RWPE2 (cell line): ENCODE results near the gene MDM4.
A peak's percentile ranks its signal among the peaks of the same experiment; 100 is the strongest.

Experiments
- ATAC-seq: fragments of 200-7000 bp; cut with Tn5 transposase; 3 replicates; pipeline ENCODE4 v1.9.1; 2021; ENCODE audit warnings: low read depth
- DNase-seq: peaks from one replicate; pipeline ENCODE4 v3.0.0-alpha.2; 2020; ENCODE audit warnings: low spot score
- H3K27ac ChIP-seq: fragments of 450-650 bp; 2 replicates; pipeline ENCODE4 v1.5.1; 2017; ENCODE audit warnings: mild to moderate bottlenecking; ENCODE audit not compliant: poor library complexity, severe bottlenecking
- H3K27me3 ChIP-seq: fragments of 250-450 bp; sonication (Bioruptor Pico); 2 replicates; pipeline ENCODE4 v1.5.1; 2021; ENCODE audit warnings: mild to moderate bottlenecking, moderate library complexity; ENCODE audit not compliant: insufficient read depth, poor library complexity, severe bottlenecking
- H3K36me3 ChIP-seq: fragments of 250-450 bp; sonication (Bioruptor Pico); 2 replicates; pipeline ENCODE4 v1.5.1; 2020; ENCODE audit warnings: low read depth, mild to moderate bottlenecking, moderate library complexity
- H3K4me1 ChIP-seq: fragments of 250-450 bp; sonication (Bioruptor Pico); 2 replicates; pipeline ENCODE4 v1.5.1; 2021; ENCODE audit warnings: mild to moderate bottlenecking, moderate library complexity; ENCODE audit not compliant: insufficient read depth, poor library complexity, severe bottlenecking
- H3K4me3 ChIP-seq: fragments of 250-450 bp; sonication (Bioruptor Pico); 2 replicates; pipeline ENCODE4 v1.5.1; 2021; ENCODE audit warnings: mild to moderate bottlenecking, moderate library complexity; ENCODE audit not compliant: severe bottlenecking
- H3K9me3 ChIP-seq: fragments of 250-450 bp; sonication (Bioruptor Pico); 2 replicates; pipeline ENCODE4 v1.5.1; 2021; ENCODE audit warnings: mild to moderate bottlenecking, moderate library complexity; ENCODE audit not compliant: severe bottlenecking
- TF ChIP-seq, protein P1 (sequence below): fragments of 450-650 bp; IDR thresholded peaks from one replicate; pipeline ENCODE4 v1.5.1; 2017; ENCODE audit warnings: mild to moderate bottlenecking, moderate library complexity; ENCODE audit not compliant: poor library complexity, severe bottlenecking

Gene MDM4

GRCh38 chr1:204502241-204502640 is 14.0 kb upstream of the MDM4 start:
- TF ChIP-seq, protein P1, sequence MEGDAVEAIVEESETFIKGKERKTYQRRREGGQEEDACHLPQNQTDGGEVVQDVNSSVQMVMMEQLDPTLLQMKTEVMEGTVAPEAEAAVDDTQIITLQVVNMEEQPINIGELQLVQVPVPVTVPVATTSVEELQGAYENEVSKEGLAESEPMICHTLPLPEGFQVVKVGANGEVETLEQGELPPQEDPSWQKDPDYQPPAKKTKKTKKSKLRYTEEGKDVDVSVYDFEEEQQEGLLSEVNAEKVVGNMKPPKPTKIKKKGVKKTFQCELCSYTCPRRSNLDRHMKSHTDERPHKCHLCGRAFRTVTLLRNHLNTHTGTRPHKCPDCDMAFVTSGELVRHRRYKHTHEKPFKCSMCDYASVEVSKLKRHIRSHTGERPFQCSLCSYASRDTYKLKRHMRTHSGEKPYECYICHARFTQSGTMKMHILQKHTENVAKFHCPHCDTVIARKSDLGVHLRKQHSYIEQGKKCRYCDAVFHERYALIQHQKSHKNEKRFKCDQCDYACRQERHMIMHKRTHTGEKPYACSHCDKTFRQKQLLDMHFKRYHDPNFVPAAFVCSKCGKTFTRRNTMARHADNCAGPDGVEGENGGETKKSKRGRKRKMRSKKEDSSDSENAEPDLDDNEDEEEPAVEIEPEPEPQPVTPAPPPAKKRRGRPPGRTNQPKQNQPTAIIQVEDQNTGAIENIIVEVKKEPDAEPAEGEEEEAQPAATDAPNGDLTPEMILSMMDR: no peak
- Histone ChIP-seq H3K4me3 (no peak overlapping the region), H3K27me3 (no peaks in the 10 kb centered on the region), H3K27ac (no peak overlapping the region), H3K36me3 (no peaks in the 10 kb centered on the region), H3K9me3 (no peaks in the 10 kb centered on the region), H3K4me1 (no peaks in the 10 kb centered on the region)
- no peak for DNase-seq
- ATAC-seq: no peak

DNA sequence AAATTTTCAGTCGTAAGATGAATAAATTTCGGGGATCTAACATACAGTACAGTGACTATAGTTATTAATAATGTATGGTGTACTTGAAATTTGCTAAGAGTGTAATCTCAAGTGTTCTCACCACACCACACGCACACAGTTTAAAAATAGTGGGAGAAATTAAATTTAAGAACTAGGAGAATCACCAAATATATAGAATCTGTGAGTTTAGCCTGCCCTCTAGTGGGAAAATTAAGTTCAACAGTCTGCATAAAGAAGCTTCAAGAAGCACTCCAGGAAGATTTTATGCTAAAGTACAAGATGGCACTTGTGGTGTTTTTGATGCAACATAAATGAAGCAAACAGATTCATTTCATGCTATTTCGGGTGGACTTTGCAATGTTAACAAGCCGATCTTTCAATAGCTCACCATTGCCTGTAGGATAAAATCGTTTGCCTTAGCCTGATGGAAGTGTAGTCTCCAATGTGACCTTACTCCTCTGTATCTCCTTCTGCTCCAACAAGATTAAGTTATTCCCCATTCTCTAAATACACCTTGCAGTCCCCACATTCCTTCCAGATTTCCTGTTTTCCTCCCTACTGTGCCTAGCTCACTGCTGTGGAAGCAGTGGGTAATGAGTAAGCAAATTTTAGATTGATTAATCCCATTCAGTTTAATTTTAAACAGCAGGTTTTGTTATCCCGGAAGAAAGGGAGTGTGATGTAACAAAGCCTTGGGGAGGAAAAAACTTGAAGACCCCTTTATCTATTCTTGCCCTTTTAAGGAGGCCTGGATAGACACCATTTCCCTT is 12.9 kb upstream of the MDM4 start:
- no peak for DNase-seq
- no peaks in the 10 kb centered on the region for H3K4me1 ChIP-seq
- H3K36me3 ChIP-seq: no peaks in the 10 kb centered on the region
- no peaks in the 10 kb centered on the region for H3K27me3 ChIP-seq
- TF ChIP-seq, protein P1: peak; percentile 85
- 0 out of 3 replicates have a peak, but pooled peaks have one; percentile 13 for ATAC-seq
- no peaks in the 10 kb centered on the region for H3K9me3 ChIP-seq
- no peak overlapping the region for H3K4me3 ChIP-seq
- no peak overlapping the region for H3K27ac ChIP-seq

- no peak for DNase-seq
- no peak overlapping the region for H3K4me3 ChIP-seq
Observed at GRCh38 chr1:204503913-204504519, 12.2 kb upstream of the MDM4 start.

GRCh38 chr1:204505674-204506200 is 10.5 kb upstream of the MDM4 start:
- ATAC-seq (no peak), DNase-seq (no peak)
- no peaks in the 10 kb centered on the region for H3K4me1 ChIP-seq
- peak overlapping the region; percentile 40 for H3K4me3 ChIP-seq
- H3K27ac ChIP-seq: peak overlapping the region; percentile 49
- H3K27me3 ChIP-seq: no peaks in the 10 kb centered on the region
- no peaks in the 10 kb centered on the region for H3K36me3 ChIP-seq
- H3K9me3 ChIP-seq: no peaks in the 10 kb centered on the region
- TF ChIP-seq, protein P1: no peak

More at GRCh38 chr1:204503913-204504519, 12.2 kb upstream of the MDM4 start:
- Histone ChIP-seq H3K4me1 (no peaks in the 10 kb centered on the region), H3K27ac (no peak overlapping the region), H3K36me3 (no peaks in the 10 kb centered on the region), H3K9me3 (no peaks in the 10 kb centered on the region), H3K27me3 (no peaks in the 10 kb centered on the region)
- TF ChIP-seq, protein P1: no peak
- no peak for ATAC-seq
